HEK293T (cell line): ENCODE data around the gene IFI30.

Experiments used
- CTCF ChIA-PET: fragments of 350-600 bp; formaldehyde crosslinking; extraction: SDS; loops from one replicate; lab custom pipeline; 2021; ENCODE audit warnings: antibody characterized with exemption, inconsistent platforms; lab: Yijun Ruan, JAX
- POLR2A ChIA-PET: fragments of 350-600 bp; formaldehyde crosslinking; extraction: SDS; loops from one replicate; lab custom pipeline; 2020; ENCODE audit warnings: antibody characterized with exemption, inconsistent platforms; lab: Yijun Ruan, JAX
- DNase-seq: peaks from one replicate; pipeline ENCODE4 v3.0.0; 2012; ENCODE audit warnings: mixed read lengths; ENCODE audit errors: extremely low spot score
- ARNT ChIP-seq: fragments of 450-650 bp; IDR thresholded peaks from 2 replicates; pipeline ENCODE4 v1.6.1; 2017; ENCODE audit warnings: mild to moderate bottlenecking
- BHLHE40 ChIP-seq: fragments of 450-650 bp; IDR thresholded peaks from 2 replicates; pipeline ENCODE4 v1.6.1; 2016; ENCODE audit warnings: mild to moderate bottlenecking, moderate library complexity, borderline replicate concordance
- CTBP1 ChIP-seq: fragments of 450-650 bp; IDR thresholded peaks from 2 replicates; pipeline ENCODE4 v1.6.1; 2016; ENCODE audit warnings: borderline replicate concordance
- ELF4 ChIP-seq: fragments of 450-650 bp; IDR thresholded peaks from 2 replicates; pipeline ENCODE4 v1.6.1; 2017; ENCODE audit warnings: antibody characterized with exemption
- FOXA1 ChIP-seq: fragments of 450-650 bp; IDR thresholded peaks from 2 replicates; pipeline ENCODE4 v1.6.1; 2016; ENCODE audit warnings: mild to moderate bottlenecking
- FOXK2 ChIP-seq: fragments of 450-650 bp; IDR thresholded peaks from 2 replicates; pipeline ENCODE4 v1.6.1; 2016; ENCODE audit warnings: mild to moderate bottlenecking
- FOXM1 ChIP-seq: fragments of 450-650 bp; IDR thresholded peaks from 2 replicates; pipeline ENCODE4 v1.6.1; 2017; ENCODE audit warnings: mild to moderate bottlenecking, borderline replicate concordance
- HDGF ChIP-seq: fragments of 450-650 bp; IDR thresholded peaks from 2 replicates; pipeline ENCODE4 v1.6.1; 2017; ENCODE audit warnings: antibody characterized with exemption, borderline replicate concordance
- L3MBTL2 ChIP-seq: fragments of 450-650 bp; conservative IDR thresholded peaks from 2 replicates; pipeline ENCODE4 v1.6.1; 2016; ENCODE audit warnings: mild to moderate bottlenecking
- LEF1 ChIP-seq: fragments of 450-650 bp; IDR thresholded peaks from 2 replicates; pipeline ENCODE4 v1.6.1; 2017; ENCODE audit warnings: mild to moderate bottlenecking, borderline replicate concordance
- NFRKB ChIP-seq: fragments of 450-650 bp; IDR thresholded peaks from 2 replicates; pipeline ENCODE4 v1.6.1; 2016; ENCODE audit warnings: mild to moderate bottlenecking, moderate library complexity
- PKNOX1 ChIP-seq: fragments of 450-650 bp; IDR thresholded peaks from 2 replicates; pipeline ENCODE4 v1.6.1; 2016
- SP1 ChIP-seq: fragments of 450-650 bp; IDR thresholded peaks from 2 replicates; pipeline ENCODE4 v1.6.1; 2017
- SUZ12 ChIP-seq: fragments of 450-650 bp; IDR thresholded peaks from 2 replicates; pipeline ENCODE4 v1.6.1; 2016; ENCODE audit warnings: mild to moderate bottlenecking
- TARDBP ChIP-seq: fragments of 450-650 bp; IDR thresholded peaks from 2 replicates; pipeline ENCODE4 v1.6.1; 2016
- ZNF384 ChIP-seq: fragments of 450-650 bp; IDR thresholded peaks from 2 replicates; pipeline ENCODE4 v1.6.1; 2016

The IFI30 gene

GRCh38 chr19:18143902-18144301, 29.7 kb upstream of the IFI30 start:
- TF ChIP-seq PKNOX1 = no peak
- TF ChIP-seq ELF4 = no peak
- TF ChIP-seq FOXK2 = no peak
- no peak for DNase-seq
- POLR2A ChIA-PET = no interaction called here
- CTCF ChIA-PET = no interaction called here

GRCh38 chr19:18144361-18144760, 29.3 kb upstream of the IFI30 start:
- DNase-seq = no peak
- ChIA-PET POLR2A (no interaction called here), CTCF (no interaction called here)
- no peak for TF ChIP-seq ARNT
- no peak for TF ChIP-seq SUZ12
- no peak for TF ChIP-seq FOXK2
- no peak for TF ChIP-seq ELF4
- no peak for TF ChIP-seq PKNOX1

GRCh38 chr19:18144906-18145305, 28.7 kb upstream of the IFI30 start:
- CTCF ChIA-PET = interaction anchor here (0.6 kb wide), 1 partner anchor 32 kb away, joined by 3 read pairs; no protein-coding TSS in a partner anchor

GRCh38 chr19:18145391-18145999, 28.1 kb upstream of the IFI30 start:
- no peak for DNase-seq
- POLR2A ChIA-PET = no interaction called here
- no peak for TF ChIP-seq NFRKB
- no peak for TF ChIP-seq ELF4
- TF ChIP-seq ZNF384 = no peak
- no peak for TF ChIP-seq ARNT
- TF ChIP-seq PKNOX1 = no peak
- TF ChIP-seq HDGF = no peak
- TF ChIP-seq LEF1 = no peak
- TF ChIP-seq SP1 = no peak
- TF ChIP-seq CTBP1 = no peak
- no peak for TF ChIP-seq FOXK2
- TF ChIP-seq BHLHE40 = no peak
- no peak for TF ChIP-seq TARDBP
- TF ChIP-seq SUZ12 = no peak
- TF ChIP-seq FOXM1 = no peak
- TF ChIP-seq L3MBTL2 = no peak
- TF ChIP-seq FOXA1 = no peak
- CTCF ChIA-PET = interaction anchor here (0.6 kb wide), 1 partner anchor 33 kb away, joined by 3 read pairs; no protein-coding TSS in a partner anchor

More at GRCh38 chr19:18144906-18145305, 28.7 kb upstream of the IFI30 start:
- POLR2A ChIA-PET = no interaction called here
- DNase-seq = no peak
- no peak for TF ChIP-seq CTBP1
- TF ChIP-seq ARNT = no peak

- TF ChIP-seq LEF1 (no peak), FOXA1 (no peak), TARDBP (no peak), CTBP1 (no peak)
- CTCF ChIA-PET = no interaction called here
- POLR2A ChIA-PET = no interaction called here
- DNase-seq = no peak
These were observed 26.2 kb upstream of the IFI30 start for GRCh38 chr19:18147396-18147795.

- ChIA-PET CTCF (no interaction called here), POLR2A (no interaction called here)
- DNase-seq = no peak
- TF ChIP-seq SP1 (no peak), HDGF (no peak), ARNT (no peak), FOXM1 (no peak), CTBP1 (no peak), L3MBTL2 (no peak), NFRKB (no peak), TARDBP (no peak), SUZ12 (no peak), ELF4 (no peak), FOXA1 (no peak), LEF1 (no peak), ZNF384 (no peak)
These were observed 24.0 kb upstream of the IFI30 start for GRCh38 chr19:18149596-18149975.

GRCh38 chr19:18150776-18151624, 22.6 kb upstream of the IFI30 start:
- TF ChIP-seq ZNF384 = no peak
- no peak for TF ChIP-seq TARDBP
- no peak for TF ChIP-seq ARNT
- no peak for TF ChIP-seq L3MBTL2
- TF ChIP-seq FOXM1 = no peak
- no peak for TF ChIP-seq FOXK2
- no peak for TF ChIP-seq BHLHE40
- TF ChIP-seq NFRKB = no peak
- no peak for TF ChIP-seq SP1
- no peak for TF ChIP-seq FOXA1
- no peak for TF ChIP-seq CTBP1

More at GRCh38 chr19:18150776-18151624, 22.6 kb upstream of the IFI30 start:
- no peak for DNase-seq
- POLR2A ChIA-PET = interaction anchor here (1.1 to 2.6 kb wide), 10 partner anchors 9 to 291 kb away, joined by 3 to 11 read pairs (median 4); partner anchors contain the start of genes JUND, MPV17L2 and RPL18A
- CTCF ChIA-PET = interaction anchor here (0.6 to 1.5 kb wide), 6 partner anchors 10 to 1443 kb away, joined by 3 to 12 read pairs (median 3); no protein-coding TSS in a partner anchor
